ENCODE data around the gene RPTOR. TPM values are rescaled to one million over a fixed set of nuclear protein-coding genes. Genes with fewer than 3 reads are reported as not detected.
"Not testable (repeated sequence)": the region's sequence is repeated elsewhere in the genome, so short reads cannot be mapped to it uniquely, and the experiment has no call there.

Gene RPTOR
- total RNA-seq, 6 experiments from 2014 or later = 34.4 to 39.2 (median 35.5) TPM

DNA sequence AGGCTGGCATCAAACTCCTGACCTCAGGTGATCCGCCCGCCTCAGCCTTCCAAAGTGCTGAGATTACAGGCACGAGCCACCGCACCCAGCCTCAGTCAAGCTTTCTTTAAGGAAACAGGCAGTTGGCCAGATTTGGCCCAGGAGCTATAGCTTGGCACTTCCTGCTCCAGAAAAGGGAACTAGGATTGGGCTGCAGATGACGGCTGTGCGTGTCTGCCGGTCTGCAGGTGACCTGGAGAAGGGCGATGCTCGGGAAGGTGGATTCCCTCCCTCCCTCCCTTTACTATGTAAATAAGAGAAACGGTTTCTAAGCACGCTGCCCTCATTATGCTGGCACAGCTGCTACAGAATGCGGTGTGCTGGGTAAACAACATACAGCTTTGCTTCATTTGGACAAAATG lies 215.9 kb downstream of the RPTOR start:
- H3K27ac Mint-ChIP-seq = no peak overlapping the region
- H3K27me3 Mint-ChIP-seq (ENCODE audit: insufficient read depth) = peaks cover 2% of the 10 kb centered on the region; the same call in 1 of the 2 replicates
- TF ChIP-seq, protein P1, sequence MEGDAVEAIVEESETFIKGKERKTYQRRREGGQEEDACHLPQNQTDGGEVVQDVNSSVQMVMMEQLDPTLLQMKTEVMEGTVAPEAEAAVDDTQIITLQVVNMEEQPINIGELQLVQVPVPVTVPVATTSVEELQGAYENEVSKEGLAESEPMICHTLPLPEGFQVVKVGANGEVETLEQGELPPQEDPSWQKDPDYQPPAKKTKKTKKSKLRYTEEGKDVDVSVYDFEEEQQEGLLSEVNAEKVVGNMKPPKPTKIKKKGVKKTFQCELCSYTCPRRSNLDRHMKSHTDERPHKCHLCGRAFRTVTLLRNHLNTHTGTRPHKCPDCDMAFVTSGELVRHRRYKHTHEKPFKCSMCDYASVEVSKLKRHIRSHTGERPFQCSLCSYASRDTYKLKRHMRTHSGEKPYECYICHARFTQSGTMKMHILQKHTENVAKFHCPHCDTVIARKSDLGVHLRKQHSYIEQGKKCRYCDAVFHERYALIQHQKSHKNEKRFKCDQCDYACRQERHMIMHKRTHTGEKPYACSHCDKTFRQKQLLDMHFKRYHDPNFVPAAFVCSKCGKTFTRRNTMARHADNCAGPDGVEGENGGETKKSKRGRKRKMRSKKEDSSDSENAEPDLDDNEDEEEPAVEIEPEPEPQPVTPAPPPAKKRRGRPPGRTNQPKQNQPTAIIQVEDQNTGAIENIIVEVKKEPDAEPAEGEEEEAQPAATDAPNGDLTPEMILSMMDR (IDR thresholded peaks at IDR 0.05) = no peak
- H3K36me3 Mint-ChIP-seq (ENCODE audit: low read depth) = peaks cover 33% of the 10 kb centered on the region
- H3K4me1 Mint-ChIP-seq (ENCODE audit: low read depth) = peaks cover 47% of the 10 kb centered on the region
- H3K9me3 Mint-ChIP-seq = no peaks in the 10 kb centered on the region
- no peak overlapping the region for H3K4me3 Mint-ChIP-seq
- DNase-seq = no peak

DNA sequence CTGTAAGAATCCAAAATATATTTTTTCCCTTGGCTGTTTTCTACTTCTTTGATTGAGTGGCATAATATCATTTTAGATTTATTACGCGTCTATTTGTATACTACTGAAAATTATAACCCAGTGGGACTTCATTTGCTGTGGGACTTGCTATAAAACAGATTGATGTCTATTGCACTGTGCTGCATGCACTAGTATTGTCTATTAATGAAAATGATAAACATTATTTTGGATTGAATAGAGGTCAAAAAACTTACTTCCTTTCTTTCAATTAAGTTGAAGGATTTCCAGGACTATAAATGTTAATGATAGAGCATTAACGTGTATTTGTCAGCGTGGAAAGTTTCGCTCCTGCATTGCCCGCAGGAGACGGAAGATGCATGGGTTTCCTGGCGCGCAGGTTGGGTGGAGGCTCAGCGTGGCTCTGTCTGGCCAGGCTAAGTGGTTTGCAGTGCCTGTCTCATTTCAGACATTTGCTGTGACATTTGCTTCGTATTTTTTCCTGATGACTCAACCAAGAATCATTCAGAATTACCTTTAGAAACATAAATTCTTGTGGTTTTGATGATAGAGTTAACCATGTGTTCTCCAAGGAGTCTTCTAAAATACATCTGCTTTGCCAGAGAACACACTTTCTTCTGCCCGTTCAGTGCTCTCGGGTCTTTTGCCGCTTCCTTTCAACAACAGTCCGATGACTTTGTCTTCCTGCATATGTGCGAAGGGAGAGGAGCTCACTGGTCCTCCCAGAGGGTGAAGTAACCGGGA lies 216.7 kb downstream of the RPTOR start:
- Mint-ChIP-seq H3K4me1 (ENCODE audit: low read depth) (peaks cover 51% of the 10 kb centered on the region), H3K36me3 (ENCODE audit: low read depth) (peaks cover 26% of the 10 kb centered on the region), H3K9me3 (no peaks in the 10 kb centered on the region), H3K27ac (peak overlapping the region; percentile 78), H3K4me3 (peak overlapping the region; percentile 81), H3K27me3 (ENCODE audit: insufficient read depth) (peaks cover 2% of the 10 kb centered on the region; the same call in 1 of the 2 replicates)
- TF ChIP-seq, protein P1 (IDR thresholded peaks at IDR 0.05) = no peak
- peak; percentile 71 for DNase-seq

DNA sequence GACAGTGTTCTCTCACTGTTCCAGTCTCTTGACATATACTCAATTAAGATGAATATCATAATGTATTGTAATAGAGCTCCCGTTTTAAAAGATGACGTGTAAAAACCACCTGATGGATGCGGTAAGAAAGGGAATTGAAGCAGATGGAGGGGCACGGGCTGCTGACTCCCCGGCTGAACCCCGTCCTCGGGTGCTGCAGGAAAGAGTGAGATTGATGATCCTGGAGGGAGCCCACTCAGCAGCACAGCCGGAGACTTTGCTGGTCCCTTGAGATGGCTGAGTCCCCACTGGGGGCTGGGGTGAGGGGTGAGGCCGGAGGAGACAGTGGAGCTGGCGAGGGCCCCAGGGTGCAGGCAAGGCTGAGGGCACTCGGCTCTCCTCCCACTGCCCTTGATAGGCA lies 217.4 kb downstream of the RPTOR start:
- Mint-ChIP-seq H3K27ac (peak overlapping the region; percentile 78), H3K27me3 (ENCODE audit: insufficient read depth) (peaks cover 2% of the 10 kb centered on the region; the same call in 1 of the 2 replicates), H3K9me3 (no peaks in the 10 kb centered on the region), H3K36me3 (ENCODE audit: low read depth) (peaks cover 22% of the 10 kb centered on the region), H3K4me1 (ENCODE audit: low read depth) (peaks cover 51% of the 10 kb centered on the region), H3K4me3 (peak overlapping the region; percentile 81; the same call in 1 of the 2 replicates)
- TF ChIP-seq, protein P1 (IDR thresholded peaks at IDR 0.05) = no peak
- DNase-seq = no peak

DNA sequence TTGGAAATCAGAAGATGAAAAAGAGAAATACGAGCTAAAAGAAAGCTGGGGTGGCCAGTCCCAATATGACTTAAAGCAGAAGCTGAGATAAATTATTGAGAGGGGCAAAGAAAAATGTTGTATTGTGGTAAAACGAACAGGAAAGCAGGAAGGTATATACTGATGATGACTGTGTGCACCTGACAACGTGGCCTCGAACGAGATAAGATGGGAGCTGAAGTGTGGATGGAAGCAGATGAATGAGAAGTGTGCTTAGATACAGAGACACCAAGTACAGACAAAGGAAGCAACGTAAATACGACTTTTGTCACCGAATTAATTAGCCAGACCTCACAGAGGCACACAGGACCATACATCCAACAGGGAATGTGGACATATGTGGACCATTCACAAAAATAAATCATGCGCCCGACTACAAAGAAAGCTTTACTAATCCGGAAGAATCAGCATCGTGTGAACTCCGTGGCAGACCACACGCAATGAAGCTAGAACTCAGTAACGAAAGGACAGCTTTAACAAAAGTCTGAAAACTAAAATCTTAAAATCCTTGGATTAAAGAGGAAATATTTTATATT lies 218.7 kb downstream of the RPTOR start:
- TF ChIP-seq, protein P1 (IDR thresholded peaks at IDR 0.05) = no peak
- H3K27me3 Mint-ChIP-seq (ENCODE audit: insufficient read depth) = no peaks in the 10 kb centered on the region; the same call in 1 of the 2 replicates
- H3K4me1 Mint-ChIP-seq (ENCODE audit: low read depth) = peaks cover 48% of the 10 kb centered on the region
- H3K9me3 Mint-ChIP-seq = no peaks in the 10 kb centered on the region
- no peak overlapping the region for H3K27ac Mint-ChIP-seq
- peaks cover 10% of the 10 kb centered on the region for H3K36me3 Mint-ChIP-seq (ENCODE audit: low read depth)
- no peak for DNase-seq
- no peak overlapping the region for H3K4me3 Mint-ChIP-seq

DNA sequence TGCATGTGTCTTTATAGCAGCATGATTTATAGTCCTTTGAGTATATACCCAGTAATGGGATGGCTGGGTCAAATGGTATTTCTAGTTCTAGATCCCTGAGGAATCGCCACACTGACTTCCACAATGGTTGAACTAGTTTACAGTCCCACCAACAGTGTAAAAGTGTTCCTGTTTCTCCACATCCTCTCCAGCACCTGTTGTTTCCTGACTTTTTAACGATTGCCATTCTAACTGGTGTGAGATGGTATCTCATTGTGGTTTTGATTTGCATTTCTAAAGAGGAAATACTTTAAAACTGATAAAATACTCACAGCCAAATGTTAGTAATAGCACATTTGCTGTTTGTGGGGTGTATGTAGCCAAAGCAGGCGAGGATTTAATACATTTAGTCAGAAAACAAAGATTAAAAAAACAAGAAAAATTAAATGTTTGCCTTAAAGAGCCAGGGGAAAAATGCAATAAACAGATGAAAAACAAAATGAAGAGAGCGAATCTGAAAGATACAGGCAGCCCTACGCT lies 220.0 kb downstream of the RPTOR start:
- not testable (repeated sequence) for H3K27ac Mint-ChIP-seq; DNase-seq; H3K9me3 Mint-ChIP-seq; H3K4me3 Mint-ChIP-seq; H3K27me3 Mint-ChIP-seq (ENCODE audit: insufficient read depth)
- Mint-ChIP-seq H3K4me1 (ENCODE audit: low read depth) (peaks cover 35% of the 10 kb centered on the region), H3K36me3 (ENCODE audit: low read depth) (peaks cover 10% of the 10 kb centered on the region)

Measured in HFFc6 (cell line).